Caki2 (cell line): Measurements from ENCODE around the gene SLX4. TPM values are rescaled to one million over a fixed set of nuclear protein-coding genes. Genes with fewer than 3 reads are reported as not detected.
"Not testable (repeated sequence)": the region's sequence is repeated elsewhere in the genome, so short reads cannot be mapped to it uniquely, and the experiment has no call there.

Source experiments
- DNase-seq: peaks from one replicate; pipeline ENCODE4 v3.0.0-alpha.2; 2015; ENCODE audit warnings: low read depth
- in situ Hi-C: cut with HindIII; loops from 2 replicates; pipeline ENCODE4 v1.10.0; 2016; ENCODE audit warnings: low sequenced_read_pairs, low pct_unique_long_range_greater_than_20kb, mixed read lengths
- total RNA-seq: library from RNA; depleted of rRNA; stranded (reverse); fragments of >200 nt; shearing (Covaris generic); gene quantifications from 2 replicates; pipeline ENCODE4 v1.2.3, GENCODE V29; 2014; ENCODE audit warnings: low replicate concordance

Gene SLX4
- total RNA-seq, 1 experiment from 2014 or later, result 4.8 TPM

DNA sequence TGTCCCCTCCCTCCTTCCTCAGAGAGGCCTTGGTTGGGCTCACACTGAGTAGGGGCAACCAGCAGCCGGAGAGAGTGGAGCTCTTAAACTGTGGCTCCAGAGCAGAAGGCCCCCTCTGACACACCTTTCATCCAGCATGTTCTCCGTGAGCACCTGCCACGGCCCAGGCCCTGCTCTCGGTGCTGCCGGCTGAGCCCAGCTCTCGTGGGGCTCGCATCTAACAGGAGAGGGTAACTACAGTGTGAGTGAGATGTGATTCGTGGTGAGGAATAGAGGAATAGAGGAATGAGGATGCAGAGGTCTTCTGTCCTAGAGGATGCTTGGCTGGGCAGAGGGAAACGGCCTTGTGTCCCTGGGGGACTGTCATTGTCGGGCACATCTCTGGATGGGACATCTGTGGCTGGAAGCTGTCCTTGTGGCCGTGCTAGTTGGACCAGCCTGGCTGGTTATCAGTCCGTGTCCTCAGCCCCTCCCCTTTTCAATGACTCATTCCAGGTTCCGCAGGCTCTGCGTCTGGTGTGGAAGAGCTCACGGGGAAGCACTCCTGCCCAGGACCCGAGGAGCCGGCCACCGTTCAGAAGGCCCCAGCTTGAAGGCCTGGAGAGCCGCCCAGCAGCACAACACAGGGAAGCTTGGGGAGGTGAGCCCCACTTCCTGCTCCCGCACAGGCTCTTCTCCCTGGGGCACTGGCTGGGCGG lies 31.1 kb upstream of the SLX4 start:
- in situ Hi-C loops, result no loop called here
- peak; percentile 40 for DNase-seq

DNA sequence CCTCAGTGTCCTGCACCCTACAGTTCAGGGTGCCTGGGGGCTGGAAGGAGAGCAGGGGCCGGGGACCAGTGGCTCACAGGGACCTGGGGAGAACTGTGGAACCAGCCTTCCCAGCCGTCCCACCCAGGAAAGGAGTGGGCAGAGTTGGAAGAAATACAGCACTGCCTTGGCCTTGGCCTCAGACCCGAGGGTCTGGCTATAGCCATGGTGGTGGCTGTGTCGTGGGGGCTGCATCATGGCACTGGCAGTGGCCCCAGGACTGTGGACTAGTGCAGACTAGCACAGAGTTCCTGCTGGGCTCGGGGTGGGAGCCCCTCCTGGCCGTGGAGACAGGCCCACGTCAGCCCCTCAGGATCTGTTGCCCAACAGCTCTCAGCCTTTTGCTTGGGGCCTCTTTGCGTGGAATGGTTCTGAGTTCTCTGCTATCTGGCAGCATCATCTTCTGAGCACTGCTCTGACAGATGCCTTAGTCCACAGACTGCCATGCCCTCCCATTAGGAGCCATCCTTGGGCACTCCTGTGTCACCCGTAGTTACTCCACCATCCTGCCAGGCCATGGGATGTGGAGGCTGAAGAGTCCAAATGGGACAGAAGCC lies 30.5 kb upstream of the SLX4 start:
- in situ Hi-C loops, result no loop called here
- no peak for DNase-seq

DNA sequence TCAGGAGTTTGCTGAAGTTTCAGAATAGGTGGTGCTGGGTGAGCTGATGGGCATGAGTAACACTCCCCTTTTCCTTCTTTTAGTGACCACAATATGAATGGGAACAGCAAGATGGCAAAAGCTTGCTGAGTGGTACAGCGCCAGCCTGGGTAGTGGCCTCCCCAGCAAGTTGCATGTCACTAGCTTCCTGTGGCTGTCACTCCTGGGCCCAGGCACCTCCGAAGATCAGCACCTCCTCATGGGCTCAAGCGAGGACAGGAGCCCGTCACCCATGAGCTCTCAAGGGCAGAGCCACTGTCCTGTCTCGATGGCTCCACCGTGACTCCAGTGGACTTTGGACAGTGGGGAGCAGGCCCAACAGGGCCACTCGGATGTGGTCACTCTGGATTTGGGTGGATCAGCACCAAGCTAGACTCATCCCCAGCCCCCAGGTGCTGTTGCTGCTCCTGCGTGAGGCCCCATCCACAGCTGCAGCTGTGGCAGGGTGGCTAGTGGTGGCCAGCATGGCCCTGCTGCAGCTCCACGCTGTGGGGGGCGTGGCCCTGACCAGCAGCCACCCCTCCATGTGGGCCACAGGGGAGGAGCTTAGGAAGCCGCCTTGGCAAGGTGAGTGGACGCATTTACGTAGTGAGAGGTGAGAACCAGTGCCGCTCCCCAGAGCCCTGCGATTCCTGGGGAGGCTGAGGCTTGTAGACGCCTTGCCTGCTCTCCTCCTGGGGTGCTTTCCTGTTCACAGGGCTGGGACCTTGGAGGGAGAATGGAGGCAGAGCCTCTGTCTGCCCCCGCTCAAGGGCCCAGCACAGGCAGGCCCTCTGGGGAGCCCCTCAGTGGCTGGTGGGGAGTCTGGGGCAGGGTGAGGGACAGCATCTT lies 29.5 kb upstream of the SLX4 start:
- no peak for DNase-seq
- in situ Hi-C loops, result no loop called here

DNA sequence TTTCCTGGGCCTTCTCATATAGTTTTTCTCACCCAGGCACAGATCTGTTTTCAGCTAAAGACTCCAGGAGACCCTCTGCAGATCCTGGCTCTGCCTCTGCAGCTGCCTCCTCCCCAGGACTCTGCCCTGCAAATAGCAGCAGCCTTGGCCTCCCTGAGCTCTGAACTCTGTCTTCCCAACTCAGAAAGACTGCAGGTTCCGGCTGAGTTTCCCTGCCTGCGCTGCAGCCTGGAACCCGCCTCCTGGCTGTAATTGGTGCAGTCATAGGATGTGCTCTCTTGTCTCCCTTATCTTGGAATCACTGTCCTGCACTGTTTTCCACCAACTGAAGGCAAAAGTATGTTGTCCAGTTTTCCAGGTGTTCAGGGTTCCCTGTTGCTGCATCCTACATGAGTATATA lies 28.8 kb upstream of the SLX4 start:
- no peak for DNase-seq
- in situ Hi-C loops, result no loop called here

DNA sequence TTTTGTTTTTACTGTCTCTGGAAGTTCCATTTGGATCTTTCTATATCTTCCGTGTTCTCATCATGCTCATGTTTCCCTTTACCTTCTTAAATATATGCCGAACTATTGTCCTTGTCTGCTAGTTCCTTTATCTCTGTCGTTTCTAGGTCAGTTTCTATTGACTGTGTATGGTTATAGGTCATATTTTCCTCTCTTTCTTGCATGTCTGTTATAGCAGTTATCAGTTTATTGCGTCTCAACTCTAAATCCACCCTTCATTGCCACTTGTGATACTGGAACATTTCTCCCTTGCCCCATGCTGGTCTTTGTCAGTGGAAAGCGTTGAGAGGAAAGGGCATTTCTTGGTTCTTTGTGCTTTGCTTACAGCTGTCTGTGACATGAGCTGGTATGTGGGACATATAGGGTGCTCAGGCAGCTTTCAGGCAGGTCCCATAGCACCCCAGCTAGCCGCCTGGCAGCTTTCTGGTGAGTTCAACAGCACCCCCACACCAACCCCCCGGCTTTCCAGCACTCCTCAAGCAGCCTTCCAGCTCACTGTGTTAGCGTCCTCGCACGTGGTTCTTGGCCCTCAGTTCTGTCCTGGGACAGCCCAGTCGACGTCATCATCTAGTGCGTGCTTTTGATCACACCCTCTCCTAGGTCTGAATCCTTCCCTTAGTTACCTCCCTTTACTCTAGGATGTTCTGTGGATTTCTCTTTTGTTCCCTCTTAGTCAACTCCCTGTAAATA lies 27.7 kb upstream of the SLX4 start:
- no peak for DNase-seq

DNA sequence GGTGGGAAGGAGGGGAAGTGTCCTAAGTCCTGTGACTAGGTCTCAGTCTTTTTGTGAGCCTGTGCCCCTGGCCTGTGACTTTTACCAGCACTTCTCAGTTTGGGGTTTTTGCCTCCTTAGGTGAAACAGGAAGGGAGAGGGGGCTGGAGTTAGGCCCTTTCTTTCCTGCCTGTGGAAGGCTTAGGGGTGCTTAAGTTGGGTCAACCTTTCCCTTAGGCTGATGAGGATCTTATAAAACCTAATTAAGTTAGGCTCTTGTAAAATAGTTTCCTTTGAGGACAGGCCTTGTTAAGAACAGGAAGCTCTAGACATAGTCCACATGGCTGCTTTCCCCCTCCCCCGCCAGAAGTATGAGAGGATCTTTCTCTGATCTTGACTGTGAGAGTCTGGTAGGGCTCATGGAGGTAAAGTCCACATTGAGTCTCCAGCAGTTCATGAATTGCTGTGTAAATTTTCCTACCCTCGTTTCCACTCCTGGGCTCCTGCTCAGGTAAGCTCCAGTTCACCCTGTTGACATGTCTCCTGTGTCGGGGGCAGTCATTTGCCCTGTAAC lies 26.0 kb upstream of the SLX4 start:
- in situ Hi-C loops, result no loop called here
- DNase-seq, result no peak

More for the DNA sequence above, 27.7 kb upstream of the SLX4 start:
- in situ Hi-C loops, result no loop called here

DNA sequence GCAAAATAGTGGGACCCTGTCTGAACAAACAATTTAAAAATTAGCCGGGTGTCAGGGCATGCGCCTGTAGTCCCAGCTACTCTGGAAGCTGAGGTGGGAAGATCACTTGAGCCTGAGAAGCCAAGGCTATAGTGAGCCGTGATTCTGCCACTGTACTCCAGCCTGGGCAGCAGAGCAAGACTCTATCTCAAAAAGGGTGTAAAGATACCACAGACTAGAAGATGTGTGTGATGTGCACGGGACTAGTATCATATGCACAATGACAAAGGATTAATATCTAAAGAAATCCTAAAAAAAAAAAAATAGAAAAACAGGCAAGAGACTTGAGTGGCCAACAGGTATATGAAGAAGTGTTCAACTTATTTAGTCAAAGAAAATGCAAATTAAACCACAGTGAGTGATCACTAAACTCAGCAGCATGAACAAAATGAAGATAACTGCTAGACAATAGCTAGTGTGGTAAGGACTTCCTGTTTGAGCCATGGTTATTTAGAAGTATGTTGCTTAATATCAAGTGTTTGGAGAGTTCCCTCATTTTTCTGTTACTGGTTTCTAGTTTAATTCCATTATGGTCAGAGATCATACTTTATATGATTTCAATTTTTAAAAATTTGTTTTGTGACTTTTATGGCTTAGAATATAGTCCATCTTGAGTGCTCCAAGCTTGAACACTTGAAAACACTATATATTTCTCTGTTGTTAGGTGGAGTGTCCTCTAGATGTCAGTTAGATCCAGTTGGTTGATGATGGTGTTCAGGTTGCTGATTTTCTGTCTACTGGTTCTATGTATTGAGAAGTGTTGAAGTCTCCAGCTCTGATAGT lies 14.7 kb upstream of the SLX4 start:
- no peak for DNase-seq
- in situ Hi-C loops, result no loop called here

DNA sequence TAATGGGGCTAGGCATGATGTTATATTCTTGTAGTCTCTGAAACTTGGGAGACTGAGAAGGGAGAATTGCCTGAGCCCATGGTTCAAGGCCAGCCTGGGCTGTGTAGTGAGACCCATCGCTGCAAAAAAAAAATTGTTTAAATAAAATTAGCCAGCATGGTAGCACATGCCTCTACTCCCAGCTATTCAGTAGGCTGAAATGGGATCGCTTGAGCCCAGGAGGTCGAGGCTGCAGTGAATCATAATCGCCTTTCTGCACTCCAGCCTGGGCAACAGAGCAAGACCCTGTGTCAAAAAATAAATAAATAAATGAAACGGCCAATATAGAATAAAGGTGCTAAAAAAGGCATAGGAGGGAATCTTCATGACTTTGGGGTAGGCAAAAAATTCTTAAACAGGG lies 13.9 kb upstream of the SLX4 start:
- DNase-seq, result no peak
- in situ Hi-C loops, result no loop called here

DNA sequence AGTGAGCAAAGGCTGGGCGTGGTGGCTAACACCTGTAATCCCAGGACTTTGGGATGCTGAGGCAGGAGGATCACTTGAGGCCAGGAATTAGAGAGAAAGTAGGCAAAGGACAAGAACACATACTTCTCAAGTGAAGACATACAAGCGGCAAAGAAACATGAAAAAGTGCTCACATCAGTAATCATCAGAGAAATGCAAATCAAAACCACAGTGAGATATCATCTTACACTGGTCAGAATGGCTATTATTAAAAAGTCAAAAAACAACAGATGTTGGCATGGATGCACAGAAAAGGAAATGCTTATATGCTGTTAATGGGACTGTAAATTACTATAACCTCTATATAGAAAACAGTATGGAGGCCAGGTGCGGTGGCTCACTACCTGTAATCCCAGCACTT lies 12.2 kb upstream of the SLX4 start:
- DNase-seq, result no peak
- in situ Hi-C loops, result no loop called here

DNA sequence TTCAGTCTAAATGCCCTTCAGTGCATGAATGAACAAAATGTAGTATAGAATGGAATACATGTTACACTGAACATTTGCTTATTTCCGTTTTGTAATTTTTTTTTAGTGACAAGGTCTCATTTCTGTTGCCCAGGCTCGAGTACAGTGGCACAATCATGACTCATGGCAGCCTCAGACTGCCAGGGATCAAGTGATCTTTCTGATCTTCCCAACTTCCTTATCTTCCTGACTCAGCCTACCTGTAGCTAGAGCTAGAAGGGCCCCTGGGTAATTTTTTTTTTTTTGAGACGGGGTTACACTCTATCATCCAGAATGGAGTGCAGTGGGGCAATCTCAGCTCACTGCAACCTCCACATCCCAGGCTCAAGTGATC lies 7.3 kb upstream of the SLX4 start:
- in situ Hi-C loops, result no loop called here
- DNase-seq, result peak; percentile 69

DNA sequence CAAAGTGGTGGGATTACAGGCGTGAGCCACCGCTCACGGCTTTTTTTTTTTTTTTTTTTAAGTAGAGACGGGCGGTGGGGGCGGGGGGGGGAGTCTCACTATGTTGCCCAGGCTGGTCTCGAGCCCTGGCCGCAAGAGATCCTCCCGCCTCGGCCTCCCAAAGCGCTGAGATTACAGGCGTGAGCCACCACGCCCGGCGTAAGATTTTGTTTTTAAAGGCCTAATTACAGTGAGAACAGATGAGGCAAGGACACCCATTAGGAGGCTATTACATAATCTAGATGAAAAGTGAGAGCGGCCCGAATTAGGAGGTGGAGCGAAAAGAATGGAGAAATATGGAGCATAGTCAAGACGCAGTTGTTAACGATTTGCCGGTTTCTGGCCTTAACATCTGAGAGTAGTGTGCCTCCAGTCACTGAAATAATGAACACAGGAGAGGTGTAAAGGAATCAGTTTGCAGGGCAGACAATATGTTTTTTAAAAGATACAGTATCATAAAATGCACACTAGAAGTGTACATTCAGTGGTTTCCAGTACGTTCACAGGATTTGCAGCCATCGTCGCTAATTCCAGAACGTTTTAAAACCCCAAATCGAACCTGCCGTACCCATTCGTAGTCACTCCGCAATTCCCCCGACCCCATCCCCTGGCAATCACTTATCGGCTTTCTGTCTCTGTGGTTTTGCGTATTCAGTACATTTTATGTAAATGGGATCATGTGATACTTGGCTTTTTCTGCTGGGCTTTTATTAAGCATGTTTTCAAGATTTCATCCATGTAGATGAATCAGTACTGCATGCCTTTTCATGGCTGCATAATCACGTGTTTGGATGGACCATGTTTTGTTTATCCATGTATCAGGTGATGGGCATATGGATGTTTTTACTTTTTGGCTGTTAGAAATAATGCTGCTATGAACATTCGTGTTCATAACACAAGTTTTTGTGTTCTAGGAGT lies 1.4 kb upstream of the SLX4 start:
- in situ Hi-C loops, result no loop called here
- no peak for DNase-seq

DNA sequence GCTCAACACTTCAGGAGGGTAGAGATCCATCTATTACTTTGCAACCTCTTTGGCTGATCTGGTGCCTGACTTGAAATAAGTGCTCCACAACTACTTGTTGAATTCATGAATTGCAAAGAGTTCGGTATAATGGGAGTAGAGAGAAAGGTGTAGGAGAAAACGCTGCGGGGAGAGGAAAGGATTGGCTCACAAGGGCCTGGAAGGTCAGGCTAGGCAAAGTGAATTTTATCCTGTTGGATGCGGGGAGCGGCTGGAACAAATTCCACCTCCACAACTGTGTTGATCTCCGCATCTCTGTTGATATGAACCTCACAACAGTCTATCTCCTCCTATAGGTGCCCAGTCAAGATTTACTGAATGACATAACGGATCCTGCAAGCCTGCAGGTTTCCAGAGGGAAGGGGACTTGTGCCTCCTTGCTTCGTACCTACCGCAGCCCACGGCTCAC lies 684 bp downstream of the SLX4 start:
- in situ Hi-C loops, result no loop called here
- DNase-seq, result peak; percentile 11

DNA sequence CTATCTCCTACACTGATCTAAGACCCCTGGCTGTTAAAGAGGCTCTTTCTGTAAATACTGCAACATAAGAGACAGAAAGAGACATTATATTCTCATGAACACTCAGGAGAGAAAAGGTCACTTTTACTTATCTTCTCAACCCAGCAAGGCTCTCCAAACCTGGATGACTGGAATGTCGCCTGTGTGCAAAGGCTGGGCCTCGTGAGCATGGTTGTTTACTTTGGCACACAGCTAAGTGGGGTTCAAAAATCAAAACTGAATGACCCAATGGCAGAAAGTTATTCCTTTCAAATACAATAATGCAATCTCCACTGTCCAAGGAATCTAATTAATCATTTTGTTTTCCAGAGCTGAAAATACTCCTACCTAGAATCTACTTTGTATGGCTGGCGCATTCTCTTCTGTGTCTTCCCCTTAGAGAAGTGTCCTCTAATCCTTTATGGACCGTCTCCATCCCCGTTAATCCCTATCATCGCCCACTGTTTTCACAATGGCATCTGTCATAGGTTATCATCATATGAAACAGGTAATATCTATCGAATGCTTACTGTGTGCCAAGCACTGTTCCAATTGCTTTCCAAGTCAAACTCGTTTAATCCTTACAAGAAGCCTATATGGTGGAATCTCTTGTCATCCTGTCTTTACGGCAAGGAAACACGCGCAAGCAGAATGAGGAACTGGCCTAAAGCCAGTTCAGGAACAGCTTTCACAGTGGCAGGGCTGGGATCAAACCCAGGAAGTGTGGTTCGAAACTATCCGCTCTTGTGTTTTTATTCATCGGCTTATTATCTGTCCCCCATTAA lies 1.3 kb downstream of the SLX4 start:
- no peak for DNase-seq
- in situ Hi-C loops, result no loop called here

DNA sequence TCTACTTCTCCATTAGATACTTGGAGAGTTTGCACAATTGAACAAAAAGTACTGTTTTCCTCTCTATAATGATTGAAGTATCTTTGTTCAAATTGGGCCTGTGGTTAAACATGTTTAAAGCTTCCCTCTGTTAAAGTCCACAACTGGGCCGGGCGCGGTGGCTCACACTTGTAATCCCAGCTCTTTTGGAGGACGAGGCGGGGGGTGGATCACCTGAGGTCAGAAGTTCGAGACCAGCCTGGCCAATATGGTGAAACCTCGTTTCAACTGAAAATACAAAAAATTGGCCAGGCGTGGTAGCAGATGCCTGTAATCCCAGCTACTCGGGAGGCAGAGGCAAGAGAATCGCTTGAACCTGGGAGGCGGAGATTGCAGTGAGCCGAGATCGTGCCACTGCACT lies 2.4 kb downstream of the SLX4 start:
- in situ Hi-C loops, result not testable (repeated sequence)

DNA sequence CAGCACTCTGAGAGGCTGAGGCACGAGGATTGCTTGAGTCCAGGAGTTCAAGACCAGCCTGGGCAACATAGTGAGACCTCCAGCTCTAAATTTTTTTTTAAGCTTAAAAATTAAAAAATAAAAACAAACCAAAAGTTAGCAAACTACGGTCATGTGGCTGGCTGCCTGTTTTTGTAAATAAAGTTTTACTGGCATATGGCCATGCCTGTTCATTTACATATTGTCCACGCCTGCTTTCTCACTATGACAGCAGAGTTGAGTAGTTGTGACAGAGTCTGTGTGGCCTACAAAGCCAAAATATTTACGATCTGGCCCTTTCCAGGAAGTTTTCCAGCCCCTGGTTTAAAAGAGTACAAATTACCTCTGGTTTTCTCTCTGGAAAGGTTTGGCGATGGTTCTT lies 3.3 kb downstream of the SLX4 start:
- no peak for DNase-seq
- in situ Hi-C loops, result no loop called here

More for the DNA sequence above, 2.4 kb downstream of the SLX4 start:
- DNase-seq, result not testable (repeated sequence)

DNA sequence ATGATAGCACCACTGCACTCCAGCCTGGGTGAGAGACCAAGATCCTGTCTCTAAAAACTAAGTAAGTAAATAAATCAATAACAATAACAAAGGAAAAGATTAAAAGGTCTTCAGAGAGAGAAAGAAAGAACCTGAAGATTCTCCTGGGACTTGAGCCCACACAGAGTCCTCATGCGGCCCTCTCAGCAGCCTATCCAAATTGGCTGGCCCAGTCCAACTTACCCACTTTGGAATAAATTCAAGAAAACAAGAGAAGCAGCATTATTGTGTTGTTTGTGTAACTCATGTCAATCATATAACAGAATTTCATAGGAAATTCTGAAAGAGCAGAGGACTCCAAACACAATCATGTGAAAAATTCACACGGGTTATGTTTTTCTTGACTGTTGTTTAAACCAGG lies 3.8 kb downstream of the SLX4 start:
- DNase-seq, result no peak

More for the DNA sequence above, 3.8 kb downstream of the SLX4 start:
- in situ Hi-C loops, result no loop called here
